Muscle of arm (tissue), 14 donors: ENCODE measurements around the gene NUDT13. TPM values are rescaled to one million over a fixed set of nuclear protein-coding genes. Genes with fewer than 3 reads are reported as not detected.

ENCODE experiments used
- DNase-seq: peaks from one replicate; pipeline ENCODE4 v3.0.0-alpha.2; 2013
- long read RNA-seq, 11 donors: transcript quantifications; one replicate each; lab custom pipeline, GENCODE V29; 2026
- polyA plus RNA-seq, 12 donors: library from polyadenylated mRNA; unstranded; fragments of 120-200 nt; gene quantifications; one replicate each; pipeline ENCODE4 v1.2.1, GENCODE V29; 2013; ENCODE audit not compliant: insufficient read length in 12 of 12

The NUDT13 gene
- 1 to 10 TPM in 10 of 12 donors, not detected in 2; 2.7 to 5.3 (median 3.5) TPM for polyA plus RNA-seq
- long read RNA-seq, donor 1, partial matches to known transcripts = 0 of 1 reads
- long read RNA-seq, donor 1, other reads (novel, unspliced or antisense) = 0 of 1 reads
- long read RNA-seq, donor 2, partial matches to known transcripts = 10 of 23 reads
- long read RNA-seq, donor 2, other reads (novel, unspliced or antisense) = 12 of 23 reads
- long read RNA-seq, donor 3 = 0 reads
- long read RNA-seq, donor 4 = 0 reads
- long read RNA-seq, donor 5 = 0 reads
- long read RNA-seq, donor 6, partial matches to known transcripts = 0 of 2 reads
- long read RNA-seq, donor 6, other reads (novel, unspliced or antisense) = 0 of 2 reads
- long read RNA-seq, donor 7 = 0 reads
- long read RNA-seq, donor 8, partial matches to known transcripts = 11 of 11 reads
- long read RNA-seq, donor 8, other reads (novel, unspliced or antisense) = 0 of 11 reads
- long read RNA-seq, donor 9 = 0 reads
- long read RNA-seq, donor 10 = 0 reads
- long read RNA-seq, donor 11 = 0 reads

- peak; percentile 89 for DNase-seq
Measured at GRCh38 chr10:73110345-73110849, at the start of gene NUDT13. TSS of gene NUDT13 (plus strand) at chr10:73110455. CDS start at chr10:73114366, 3,911 bp downstream.

- no peak for DNase-seq
Measured at GRCh38 chr10:73060738-73061635, 49.3 kb upstream of the NUDT13 start.

- DNase-seq = no peak
Measured at GRCh38 chr10:73061743-73062142, 48.5 kb upstream of the NUDT13 start.

GRCh38 chr10:73065441-73065840, 44.8 kb upstream of the NUDT13 start:
- DNase-seq = no peak

GRCh38 chr10:73073627-73074026, 36.6 kb upstream of the NUDT13 start:
- no peak for DNase-seq

- DNase-seq = no peak
Measured at GRCh38 chr10:73075829-73076228, 34.4 kb upstream of the NUDT13 start.

GRCh38 chr10:73076360-73077183, 33.7 kb upstream of the NUDT13 start:
- DNase-seq = peak; percentile 90

GRCh38 chr10:73079779-73080541, 30.3 kb upstream of the NUDT13 start:
- DNase-seq = no peak

GRCh38 chr10:73083221-73083620, 27.0 kb upstream of the NUDT13 start:
- peak; percentile 22 for DNase-seq

- DNase-seq = no peak
Measured at GRCh38 chr10:73084209-73084608, 26.0 kb upstream of the NUDT13 start.

- no peak for DNase-seq
Measured at GRCh38 chr10:73086816-73087215, 23.4 kb upstream of the NUDT13 start.

GRCh38 chr10:73088304-73088703, 22.0 kb upstream of the NUDT13 start:
- no peak for DNase-seq

- no peak for DNase-seq
Measured at GRCh38 chr10:73092830-73093229, 17.4 kb upstream of the NUDT13 start.

- DNase-seq = peak; percentile 35
Measured at GRCh38 chr10:73093922-73094850, 16.1 kb upstream of the NUDT13 start.

- peak; percentile 17 for DNase-seq
Measured at GRCh38 chr10:73094986-73095480, 15.2 kb upstream of the NUDT13 start.

- peak; percentile 90 for DNase-seq
Measured at GRCh38 chr10:73095481-73096021, 14.7 kb upstream of the NUDT13 start.

- peak; percentile 81 for DNase-seq
Measured at GRCh38 chr10:73096041-73096448, 14.2 kb upstream of the NUDT13 start.

- DNase-seq = peak; percentile 98
Measured at GRCh38 chr10:73096449-73097304, 13.6 kb upstream of the NUDT13 start, which contains the start of gene P4HA1. TSS of gene P4HA1 (minus strand) at chr10:73096866. CDS start at chr10:73074883, 21,983 bp downstream.
